DOHH2 (cell line): ENCODE measurements around the gene RBM47.

Experiments
- CTCF ChIP-seq: fragments of 200-600 bp; sonication (generic); IDR thresholded peaks from one replicate; pipeline ENCODE4 v1.5.1; 2014; ENCODE audit warnings: antibody characterized with exemption, mild to moderate bottlenecking, low read depth, low read length; ENCODE audit not compliant: poor library complexity, severe bottlenecking
- EZH2phosphoT487 ChIP-seq: fragments of 200-600 bp; sonication (generic); IDR thresholded peaks from 2 replicates; pipeline ENCODE4 v1.6.1; 2017; ENCODE audit warnings: borderline replicate concordance, mild to moderate bottlenecking, antibody characterized with exemption, low read length, moderate library complexity, mixed read lengths

- TF ChIP-seq CTCF (no peak), EZH2phosphoT487 (no peak)
Observed at GRCh38 chr4:40520533-40520932, 109.1 kb downstream of the RBM47 start.
